Activated naive CD8-positive, alpha-beta T cell treated with anti-CD3 and anti-CD28 coated beads, Interleukin-2, amount 10 ng/mL, durations not matched to agents 7 days and 5 days (primary cell): ENCODE results near the gene CTIF. TPM values are rescaled to one million over a fixed set of nuclear protein-coding genes. Genes with fewer than 3 reads are reported as not detected.

Source experiments
- ATAC-seq: fragments of 150-1000 bp; cut with Tn5 transposase; one replicate; pipeline ENCODE4 v1.10.0; 2021; ENCODE audit warnings: low read depth, moderate library complexity
- POLR2A ChIA-PET: fragments of 350-600 bp; sonication (Branson Sonifier 250); formaldehyde crosslinking; loops from one replicate; lab custom pipeline; 2021; ENCODE audit warnings: antibody characterized with exemption; lab: Charles Lee
- DNase-seq: peaks from one replicate; pipeline ENCODE4 v3.0.0; 2021
- H3K27ac Mint-ChIP-seq: one replicate; pipeline ENCODE4 v1.8.0; 2022; ENCODE audit warnings: mild to moderate bottlenecking, mixed read lengths
- H3K27me3 Mint-ChIP-seq: one replicate; pipeline ENCODE4 v1.8.0; 2022; ENCODE audit warnings: mild to moderate bottlenecking, moderate library complexity, mixed read lengths
- H3K36me3 Mint-ChIP-seq: one replicate; pipeline ENCODE4 v1.8.0; 2021; ENCODE audit warnings: mild to moderate bottlenecking, mixed read lengths
- H3K4me1 Mint-ChIP-seq: one replicate; pipeline ENCODE4 v1.8.0; 2021; ENCODE audit warnings: mixed read lengths
- H3K4me3 Mint-ChIP-seq: one replicate; pipeline ENCODE4 v1.8.0; 2022; ENCODE audit warnings: mild to moderate bottlenecking, moderate library complexity, mixed read lengths
- H3K9me3 Mint-ChIP-seq: one replicate; pipeline ENCODE4 v1.8.0; 2021; ENCODE audit warnings: mixed read lengths
- total RNA-seq, 2 experiments: library from RNA; stranded (reverse); gene quantifications; one replicate each; pipeline ENCODE4 v1.2.3, GENCODE V29; 2021

Gene CTIF
- total RNA-seq, 2 experiments from 2014 or later = 2.4 to 3.0 TPM

GRCh38 chr18:48814490-48815178 lies 275.8 kb downstream of the CTIF start:
- Mint-ChIP-seq H3K4me3 (no peak overlapping the region), H3K27me3 (peaks cover 2% of the 10 kb centered on the region), H3K36me3 (peaks cover 9% of the 10 kb centered on the region), H3K9me3 (no peaks in the 10 kb centered on the region), H3K4me1 (peaks cover 28% of the 10 kb centered on the region), H3K27ac (peak overlapping the region; percentile 84)
- POLR2A ChIA-PET = interaction anchor here (1.0 to 2.1 kb wide), 3 partner anchors 18 to 138 kb away, joined by 3 to 5 read pairs (median 3); no protein-coding TSS in a partner anchor
- peak; percentile 24 for DNase-seq
- ATAC-seq = peak; percentile 24

GRCh38 chr18:48815179-48815515 lies 276.3 kb downstream of the CTIF start:
- peaks cover 8% of the 10 kb centered on the region for H3K36me3 Mint-ChIP-seq
- peaks cover 2% of the 10 kb centered on the region for H3K27me3 Mint-ChIP-seq
- DNase-seq (no peak), ATAC-seq (no peak)
- POLR2A ChIA-PET = interaction anchor here (1.3 kb wide), 1 partner anchor 137 kb away, joined by 3 read pairs; no protein-coding TSS in a partner anchor
- H3K27ac Mint-ChIP-seq = peak overlapping the region; percentile 84
- peaks cover 28% of the 10 kb centered on the region for H3K4me1 Mint-ChIP-seq
- no peak overlapping the region for H3K4me3 Mint-ChIP-seq
- no peaks in the 10 kb centered on the region for H3K9me3 Mint-ChIP-seq

- Mint-ChIP-seq H3K4me3 (no peak overlapping the region), H3K27ac (no peak overlapping the region), H3K4me1 (peaks cover 32% of the 10 kb centered on the region), H3K27me3 (no peaks in the 10 kb centered on the region), H3K9me3 (no peaks in the 10 kb centered on the region), H3K36me3 (peaks cover 7% of the 10 kb centered on the region)
- DNase-seq (peak; percentile 13), ATAC-seq (no peak)
- POLR2A ChIA-PET = no interaction called here
Observed at GRCh38 chr18:48815581-48816324, 276.9 kb downstream of the CTIF start.

- POLR2A ChIA-PET = no interaction called here
- Mint-ChIP-seq H3K9me3 (no peaks in the 10 kb centered on the region), H3K36me3 (peaks cover 6% of the 10 kb centered on the region), H3K27me3 (no peaks in the 10 kb centered on the region), H3K4me1 (peaks cover 36% of the 10 kb centered on the region), H3K27ac (no peak overlapping the region), H3K4me3 (no peak overlapping the region)
- ATAC-seq = no peak
- no peak for DNase-seq
Observed at GRCh38 chr18:48816554-48816953, 277.7 kb downstream of the CTIF start.

- no peak for ATAC-seq
- H3K36me3 Mint-ChIP-seq = peaks cover 6% of the 10 kb centered on the region
- no peak overlapping the region for H3K27ac Mint-ChIP-seq
- no peak overlapping the region for H3K4me3 Mint-ChIP-seq
- peaks cover 38% of the 10 kb centered on the region for H3K4me1 Mint-ChIP-seq
- POLR2A ChIA-PET = no interaction called here
- no peaks in the 10 kb centered on the region for H3K9me3 Mint-ChIP-seq
- no peaks in the 10 kb centered on the region for H3K27me3 Mint-ChIP-seq
- DNase-seq = peak; percentile 20
Observed at GRCh38 chr18:48817021-48817461, 278.2 kb downstream of the CTIF start.

GRCh38 chr18:48818329-48819254 lies 279.8 kb downstream of the CTIF start:
- POLR2A ChIA-PET = interaction anchor here (1.8 kb wide), 1 partner anchor 15 kb away, joined by 8 read pairs; no protein-coding TSS in a partner anchor
- Mint-ChIP-seq H3K27ac (peak overlapping the region; percentile 20), H3K9me3 (peaks cover 1% of the 10 kb centered on the region)

GRCh38 chr18:48819276-48819675 lies 280.4 kb downstream of the CTIF start:
- Mint-ChIP-seq H3K27me3 (no peaks in the 10 kb centered on the region), H3K4me3 (no peak overlapping the region), H3K36me3 (peaks cover 8% of the 10 kb centered on the region), H3K27ac (no peak overlapping the region), H3K4me1 (peaks cover 30% of the 10 kb centered on the region), H3K9me3 (peaks cover 3% of the 10 kb centered on the region)
- peak; percentile 26 for DNase-seq
- POLR2A ChIA-PET = interaction anchor here (1.8 kb wide), 1 partner anchor 14 kb away, joined by 8 read pairs; no protein-coding TSS in a partner anchor
- ATAC-seq = no peak

More at GRCh38 chr18:48818329-48819254, 279.8 kb downstream of the CTIF start:
- DNase-seq = peak; percentile 6
- no peaks in the 10 kb centered on the region for H3K27me3 Mint-ChIP-seq
- no peak overlapping the region for H3K4me3 Mint-ChIP-seq
- ATAC-seq = no peak
- peaks cover 7% of the 10 kb centered on the region for H3K36me3 Mint-ChIP-seq
- H3K4me1 Mint-ChIP-seq = peaks cover 36% of the 10 kb centered on the region

- Mint-ChIP-seq H3K27ac (peak overlapping the region; percentile 19), H3K4me1 (peaks cover 23% of the 10 kb centered on the region), H3K9me3 (peaks cover 3% of the 10 kb centered on the region), H3K27me3 (no peaks in the 10 kb centered on the region), H3K4me3 (no peak overlapping the region), H3K36me3 (peaks cover 9% of the 10 kb centered on the region)
- POLR2A ChIA-PET = interaction anchor here (1.8 kb wide), 1 partner anchor 14 kb away, joined by 8 read pairs; no protein-coding TSS in a partner anchor
- peak; percentile 19 for DNase-seq
- ATAC-seq = no peak
Observed at GRCh38 chr18:48819781-48820482, 281.1 kb downstream of the CTIF start.

GRCh38 chr18:48820483-48821250 lies 281.8 kb downstream of the CTIF start:
- no peaks in the 10 kb centered on the region for H3K27me3 Mint-ChIP-seq
- peaks cover 12% of the 10 kb centered on the region for H3K36me3 Mint-ChIP-seq
- peak overlapping the region; percentile 19 for H3K27ac Mint-ChIP-seq
- peaks cover 3% of the 10 kb centered on the region for H3K9me3 Mint-ChIP-seq
- no peak overlapping the region for H3K4me3 Mint-ChIP-seq
- peak; percentile 21 for DNase-seq
- peak; percentile 63 for ATAC-seq
- POLR2A ChIA-PET = no interaction called here
- peaks cover 21% of the 10 kb centered on the region for H3K4me1 Mint-ChIP-seq

- H3K4me3 Mint-ChIP-seq = no peak overlapping the region
- H3K36me3 Mint-ChIP-seq = peaks cover 14% of the 10 kb centered on the region
- H3K4me1 Mint-ChIP-seq = peaks cover 18% of the 10 kb centered on the region
- no peak for ATAC-seq
- peaks cover 3% of the 10 kb centered on the region for H3K9me3 Mint-ChIP-seq
- no peak for DNase-seq
- peak overlapping the region; percentile 11 for H3K27ac Mint-ChIP-seq
- POLR2A ChIA-PET = no interaction called here
- H3K27me3 Mint-ChIP-seq = no peaks in the 10 kb centered on the region
Observed at GRCh38 chr18:48821251-48821590, 282.4 kb downstream of the CTIF start.

- Mint-ChIP-seq H3K9me3 (peaks cover 3% of the 10 kb centered on the region), H3K27me3 (no peaks in the 10 kb centered on the region), H3K4me1 (peaks cover 17% of the 10 kb centered on the region), H3K36me3 (peaks cover 20% of the 10 kb centered on the region), H3K27ac (no peak overlapping the region), H3K4me3 (no peak overlapping the region)
- POLR2A ChIA-PET = no interaction called here
- ATAC-seq (no peak), DNase-seq (no peak)
Observed at GRCh38 chr18:48821845-48822244, 283.0 kb downstream of the CTIF start.
